Epithelial cell of esophagus (primary cell): ENCODE results near the gene ARHGAP26.

Source experiments
- DNase-seq: peaks from one replicate; pipeline ENCODE4 v3.0.0; 2010; ENCODE audit warnings: low read depth
- H3K4me3 ChIP-seq: 2 replicates; pipeline ENCODE4 v1.5.1; 2011; ENCODE audit warnings: mild to moderate bottlenecking, low read length, control low read depth
- TF ChIP-seq, protein P1 (sequence below): IDR thresholded peaks from 2 replicates; pipeline ENCODE4 v1.5.1; 2011; ENCODE audit warnings: low read depth, mild to moderate bottlenecking, low read length, control low read depth, inconsistent platforms; ENCODE audit not compliant: insufficient read depth; ENCODE audit errors: missing control alignments

The ARHGAP26 gene

DNA sequence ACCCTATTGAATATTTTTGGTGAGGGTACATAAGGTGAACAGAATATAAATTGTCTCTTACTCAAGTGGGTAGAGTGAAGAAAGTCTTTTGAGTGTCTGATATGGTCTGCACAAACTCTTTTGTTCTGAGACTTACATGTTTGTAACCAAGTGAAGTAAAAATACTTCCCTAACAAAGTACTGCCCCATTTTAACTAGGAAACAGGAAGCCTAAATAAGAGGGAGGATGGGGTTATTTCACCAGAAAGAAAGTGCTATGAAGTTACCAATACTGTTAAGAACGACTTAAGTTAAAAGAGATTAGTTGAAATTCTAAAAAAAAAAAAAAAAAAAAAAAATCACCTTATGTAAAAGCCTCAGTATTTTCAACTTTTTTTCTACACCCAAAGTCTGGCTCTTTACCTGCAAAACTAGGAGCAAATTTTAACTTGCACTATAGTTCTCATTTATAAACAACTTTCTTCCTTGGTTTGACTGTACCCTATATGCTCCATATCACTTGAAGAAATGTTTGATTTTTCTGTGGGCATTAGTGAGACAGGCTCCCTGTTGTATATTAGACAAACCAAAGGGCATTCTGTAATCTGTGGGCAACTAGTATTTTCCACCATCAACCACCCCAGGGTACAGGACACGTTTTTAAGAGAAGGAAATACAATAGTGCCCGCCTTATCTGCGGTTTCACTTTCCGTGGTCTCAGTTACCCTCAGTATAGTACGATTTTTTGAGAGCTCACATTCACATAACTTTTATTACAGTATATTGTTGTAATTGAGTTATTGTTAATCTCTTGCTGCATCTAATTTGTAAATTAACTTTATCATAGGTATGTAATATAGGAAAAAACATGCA is 505.6 kb downstream of the ARHGAP26 start:
- no peak for DNase-seq
- no peak overlapping the region for H3K4me3 ChIP-seq
- TF ChIP-seq, protein P1, sequence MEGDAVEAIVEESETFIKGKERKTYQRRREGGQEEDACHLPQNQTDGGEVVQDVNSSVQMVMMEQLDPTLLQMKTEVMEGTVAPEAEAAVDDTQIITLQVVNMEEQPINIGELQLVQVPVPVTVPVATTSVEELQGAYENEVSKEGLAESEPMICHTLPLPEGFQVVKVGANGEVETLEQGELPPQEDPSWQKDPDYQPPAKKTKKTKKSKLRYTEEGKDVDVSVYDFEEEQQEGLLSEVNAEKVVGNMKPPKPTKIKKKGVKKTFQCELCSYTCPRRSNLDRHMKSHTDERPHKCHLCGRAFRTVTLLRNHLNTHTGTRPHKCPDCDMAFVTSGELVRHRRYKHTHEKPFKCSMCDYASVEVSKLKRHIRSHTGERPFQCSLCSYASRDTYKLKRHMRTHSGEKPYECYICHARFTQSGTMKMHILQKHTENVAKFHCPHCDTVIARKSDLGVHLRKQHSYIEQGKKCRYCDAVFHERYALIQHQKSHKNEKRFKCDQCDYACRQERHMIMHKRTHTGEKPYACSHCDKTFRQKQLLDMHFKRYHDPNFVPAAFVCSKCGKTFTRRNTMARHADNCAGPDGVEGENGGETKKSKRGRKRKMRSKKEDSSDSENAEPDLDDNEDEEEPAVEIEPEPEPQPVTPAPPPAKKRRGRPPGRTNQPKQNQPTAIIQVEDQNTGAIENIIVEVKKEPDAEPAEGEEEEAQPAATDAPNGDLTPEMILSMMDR, result no peak

DNA sequence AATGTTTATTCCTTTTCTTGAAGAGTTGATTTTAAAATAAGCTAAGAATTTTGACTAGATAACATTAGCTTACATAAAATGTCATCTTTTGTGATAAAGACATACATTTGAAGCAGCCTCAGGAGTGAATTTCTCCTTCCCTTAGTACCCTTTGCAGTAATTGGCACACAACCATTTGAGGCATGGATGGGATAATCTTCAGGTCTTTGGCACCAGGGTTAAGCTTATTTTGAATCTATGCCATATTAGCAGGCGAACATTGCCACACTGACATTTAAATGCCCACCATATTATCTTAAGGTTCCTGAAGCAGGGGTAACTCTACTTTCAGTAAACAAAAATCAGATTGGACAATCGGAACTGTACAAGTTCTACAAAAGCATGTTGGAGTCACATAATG is 507.4 kb downstream of the ARHGAP26 start:
- no peak overlapping the region for H3K4me3 ChIP-seq
- DNase-seq, result no peak
- TF ChIP-seq, protein P1, result no peak
